Breast epithelium (tissue), 3 donors: ENCODE data around the gene PRKG1.

Source experiments
- POLR2A ChIP-seq: fragments of 450-650 bp; IDR thresholded peaks from one replicate; pipeline ENCODE4 v1.6.1; 2016; ENCODE audit warnings: antibody characterized with exemption, mild to moderate bottlenecking, moderate library complexity
- POLR2AphosphoS5 ChIP-seq, 3 donors: sonication (generic); formaldehyde crosslinking; IDR thresholded peaks; one replicate each; pipeline ENCODE4 v1.6.1; 2017; ENCODE audit warnings: antibody characterized with exemption in 3 of 3
- TF ChIP-seq, protein P1 (sequence below), 3 donors: fragments of 450-650 bp; IDR thresholded peaks; one replicate each; pipeline ENCODE4 v1.5.1; 2016 to 2017; ENCODE audit warnings: antibody characterized with exemption in 3 of 3, mild to moderate bottlenecking in 3 of 3, moderate library complexity in 3 of 3

- TF ChIP-seq, protein P1, sequence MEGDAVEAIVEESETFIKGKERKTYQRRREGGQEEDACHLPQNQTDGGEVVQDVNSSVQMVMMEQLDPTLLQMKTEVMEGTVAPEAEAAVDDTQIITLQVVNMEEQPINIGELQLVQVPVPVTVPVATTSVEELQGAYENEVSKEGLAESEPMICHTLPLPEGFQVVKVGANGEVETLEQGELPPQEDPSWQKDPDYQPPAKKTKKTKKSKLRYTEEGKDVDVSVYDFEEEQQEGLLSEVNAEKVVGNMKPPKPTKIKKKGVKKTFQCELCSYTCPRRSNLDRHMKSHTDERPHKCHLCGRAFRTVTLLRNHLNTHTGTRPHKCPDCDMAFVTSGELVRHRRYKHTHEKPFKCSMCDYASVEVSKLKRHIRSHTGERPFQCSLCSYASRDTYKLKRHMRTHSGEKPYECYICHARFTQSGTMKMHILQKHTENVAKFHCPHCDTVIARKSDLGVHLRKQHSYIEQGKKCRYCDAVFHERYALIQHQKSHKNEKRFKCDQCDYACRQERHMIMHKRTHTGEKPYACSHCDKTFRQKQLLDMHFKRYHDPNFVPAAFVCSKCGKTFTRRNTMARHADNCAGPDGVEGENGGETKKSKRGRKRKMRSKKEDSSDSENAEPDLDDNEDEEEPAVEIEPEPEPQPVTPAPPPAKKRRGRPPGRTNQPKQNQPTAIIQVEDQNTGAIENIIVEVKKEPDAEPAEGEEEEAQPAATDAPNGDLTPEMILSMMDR (IDR thresholded peaks at IDR 0.05), result no peak
- TF ChIP-seq POLR2AphosphoS5 (IDR thresholded peaks at IDR 0.05) (no peak), POLR2A (no peak)
Measured at GRCh38 chr10:51619365-51619764, 545.1 kb downstream of the PRKG1 start.
